IMR-90 (cell line): ENCODE results near the gene CSF2RB.

Experiments
- CEBPB ChIP-seq: IDR thresholded peaks from 2 replicates; pipeline ENCODE4 v1.6.1; 2012; ENCODE audit warnings: low read depth, low read length, improper control_type of control experiment
- CHD1 ChIP-seq: IDR thresholded peaks from 2 replicates; pipeline ENCODE4 v1.6.1; 2012; ENCODE audit warnings: low read depth, low read length, improper control_type of control experiment
- FOS ChIP-seq: fragments of 150-350 bp; IDR thresholded peaks from 2 replicates; pipeline ENCODE4 v1.6.1; 2016; ENCODE audit warnings: low read depth, low read length
- MAFK ChIP-seq: IDR thresholded peaks from 2 replicates; pipeline ENCODE4 v1.6.1; 2012; ENCODE audit warnings: low read depth, low read length, improper control_type of control experiment
- MAZ ChIP-seq: IDR thresholded peaks from 2 replicates; pipeline ENCODE4 v1.6.1; 2012; ENCODE audit warnings: low read depth, mild to moderate bottlenecking, low read length, improper control_type of control experiment, moderate library complexity, borderline replicate concordance
- MXI1 ChIP-seq: IDR thresholded peaks from 2 replicates; pipeline ENCODE4 v1.6.1; 2012; ENCODE audit warnings: low read depth, mild to moderate bottlenecking, low read length, moderate library complexity, borderline replicate concordance
- POLR2A ChIP-seq: IDR thresholded peaks from 2 replicates; pipeline ENCODE4 v1.6.1; 2012; ENCODE audit warnings: mild to moderate bottlenecking, low read depth, low read length
- RCOR1 ChIP-seq: IDR thresholded peaks from 2 replicates; pipeline ENCODE4 v1.6.1; 2012; ENCODE audit warnings: mild to moderate bottlenecking, low read length, improper control_type of control experiment; ENCODE audit not compliant: insufficient replicate concordance
- RFX5 ChIP-seq: IDR thresholded peaks from 2 replicates; pipeline ENCODE4 v1.8.0; 2012; ENCODE audit warnings: low read depth, mild to moderate bottlenecking, low read length, moderate library complexity
- SMC3 ChIP-seq: fragments of 150-350 bp; IDR thresholded peaks from 2 replicates; pipeline ENCODE4 v1.6.1; 2016; ENCODE audit warnings: low read depth, mild to moderate bottlenecking, antibody characterized with exemption, low read length, moderate library complexity
- TF ChIP-seq, protein P1 (sequence below): conservative IDR thresholded peaks from 2 replicates; pipeline ENCODE4 v1.5.1; 2012; ENCODE audit warnings: mild to moderate bottlenecking, low read depth, low read length, improper control_type of control experiment
- TF ChIP-seq, protein P2 (sequence below): fragments of 150-350 bp; IDR thresholded peaks from 2 replicates; pipeline ENCODE4 v1.6.1; 2017; ENCODE audit warnings: mild to moderate bottlenecking, antibody characterized with exemption, low read length, low read depth

DNA sequence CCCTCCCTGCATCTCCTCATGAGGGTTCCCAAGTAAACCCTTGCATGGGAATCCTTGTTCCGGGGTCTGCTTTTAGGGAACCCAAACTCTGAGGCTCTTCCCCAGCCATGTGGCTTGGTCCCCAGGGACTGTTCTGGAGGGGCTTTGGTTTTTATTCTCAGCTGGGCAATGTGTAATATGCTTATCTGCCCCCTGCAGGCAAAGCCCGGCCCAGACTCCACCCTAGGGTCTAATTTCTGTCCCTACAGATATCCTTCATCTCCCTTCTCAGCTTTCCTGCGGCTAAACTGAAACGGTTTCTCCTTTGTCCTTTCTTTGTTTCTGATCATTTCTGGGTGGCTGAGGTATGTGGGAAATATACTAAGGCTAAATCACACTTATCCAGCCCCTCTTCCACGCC lies 68.7 kb downstream of the CSF2RB start:
- no peak for TF ChIP-seq POLR2A
- TF ChIP-seq, protein P1, sequence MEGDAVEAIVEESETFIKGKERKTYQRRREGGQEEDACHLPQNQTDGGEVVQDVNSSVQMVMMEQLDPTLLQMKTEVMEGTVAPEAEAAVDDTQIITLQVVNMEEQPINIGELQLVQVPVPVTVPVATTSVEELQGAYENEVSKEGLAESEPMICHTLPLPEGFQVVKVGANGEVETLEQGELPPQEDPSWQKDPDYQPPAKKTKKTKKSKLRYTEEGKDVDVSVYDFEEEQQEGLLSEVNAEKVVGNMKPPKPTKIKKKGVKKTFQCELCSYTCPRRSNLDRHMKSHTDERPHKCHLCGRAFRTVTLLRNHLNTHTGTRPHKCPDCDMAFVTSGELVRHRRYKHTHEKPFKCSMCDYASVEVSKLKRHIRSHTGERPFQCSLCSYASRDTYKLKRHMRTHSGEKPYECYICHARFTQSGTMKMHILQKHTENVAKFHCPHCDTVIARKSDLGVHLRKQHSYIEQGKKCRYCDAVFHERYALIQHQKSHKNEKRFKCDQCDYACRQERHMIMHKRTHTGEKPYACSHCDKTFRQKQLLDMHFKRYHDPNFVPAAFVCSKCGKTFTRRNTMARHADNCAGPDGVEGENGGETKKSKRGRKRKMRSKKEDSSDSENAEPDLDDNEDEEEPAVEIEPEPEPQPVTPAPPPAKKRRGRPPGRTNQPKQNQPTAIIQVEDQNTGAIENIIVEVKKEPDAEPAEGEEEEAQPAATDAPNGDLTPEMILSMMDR, result no peak
- no peak for TF ChIP-seq RCOR1
- no peak for TF ChIP-seq CHD1
- no peak for TF ChIP-seq RFX5
- no peak for TF ChIP-seq MAZ
- no peak for TF ChIP-seq MXI1
- TF ChIP-seq CEBPB, result no peak
- TF ChIP-seq, protein P2, sequence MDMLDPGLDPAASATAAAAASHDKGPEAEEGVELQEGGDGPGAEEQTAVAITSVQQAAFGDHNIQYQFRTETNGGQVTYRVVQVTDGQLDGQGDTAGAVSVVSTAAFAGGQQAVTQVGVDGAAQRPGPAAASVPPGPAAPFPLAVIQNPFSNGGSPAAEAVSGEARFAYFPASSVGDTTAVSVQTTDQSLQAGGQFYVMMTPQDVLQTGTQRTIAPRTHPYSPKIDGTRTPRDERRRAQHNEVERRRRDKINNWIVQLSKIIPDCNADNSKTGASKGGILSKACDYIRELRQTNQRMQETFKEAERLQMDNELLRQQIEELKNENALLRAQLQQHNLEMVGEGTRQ, result no peak
- no peak for TF ChIP-seq FOS
- no peak for TF ChIP-seq MAFK
- TF ChIP-seq SMC3, result no peak
